NT2/D1 (cell line): ENCODE measurements around the gene COL8A1.

Experiments
- YY1 ChIP-seq: IDR thresholded peaks from 2 replicates; pipeline ENCODE4 v1.6.1; 2011; ENCODE audit not compliant: insufficient read length, insufficient read depth
- ZNF274 ChIP-seq: IDR thresholded peaks from 2 replicates; pipeline ENCODE4 v1.6.1; 2011; ENCODE audit warnings: mild to moderate bottlenecking, low read depth, low read length

DNA sequence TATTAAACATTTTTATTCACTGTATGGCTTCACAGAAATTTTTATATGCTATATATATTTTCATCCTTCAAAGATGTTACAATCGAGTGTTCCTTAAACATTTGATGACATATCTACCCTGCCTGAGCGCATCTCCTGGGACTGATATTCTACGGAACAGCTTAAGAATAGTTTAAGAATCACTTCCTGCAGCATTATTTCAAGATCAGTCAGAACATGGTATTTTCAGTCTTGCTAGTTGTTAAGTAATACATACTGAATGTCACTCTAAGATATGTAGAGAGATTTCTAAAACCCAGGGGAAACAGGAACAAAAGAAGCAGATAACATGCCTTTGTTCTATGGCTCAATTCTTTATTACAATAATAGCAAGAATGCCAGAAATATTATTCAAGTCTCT lies 8.7 kb downstream of the COL8A1 start:
- TF ChIP-seq YY1 (no peak), ZNF274 (no peak)
